K562 (cell line): ENCODE results near the gene FXN. TPM values are rescaled to one million over a fixed set of nuclear protein-coding genes. Genes with fewer than 3 reads are reported as not detected.

Source experiments
- ATAC-seq: fragments of 200-7000 bp; cut with Tn5 transposase; 3 replicates; pipeline ENCODE4 v1.9.1; 2020; ENCODE audit warnings: moderate library complexity
- BruUV-seq: library from RNA; stranded (reverse); fragments of 400-500 nt; replicated peaks from 2 replicates; lab custom pipeline; 2021; lab: Mats Ljungman, UMichigan
- CTCF ChIA-PET: fragments of 300-600 bp; formaldehyde crosslinking; extraction: SDS; loops from one replicate; lab custom pipeline; 2021; ENCODE audit warnings: low intra/inter-chr PET ratio; lab: Yijun Ruan, JAX
- POLR2A ChIA-PET: fragments of 300-600, 350-650 bp; sonication (Branson Sonifier 250); formaldehyde crosslinking; extraction: SDS; loops from one replicate; lab custom pipeline; 2021; ENCODE audit warnings: antibody characterized with exemption, inconsistent platforms; lab: Yijun Ruan, JAX
- DNase-seq, 4 experiments: peaks; one replicate each; pipeline versions ENCODE4 v3.0.0 to v3.0.0-alpha.2; 2011 to 2018; ENCODE audit warnings: low spot score in 3 of 4, mixed read lengths in 3 of 4; ENCODE audit errors: extremely low read depth in 1 of 4
- FAIRE-seq: peaks from 2 replicates; lab custom pipeline; 2011; peaks lifted over from hg19 to GRCh38; lab: Jason Lieb, UNC
- H2AFZ ChIP-seq: 2 replicates; pipeline ENCODE4 v1.6.0; 2011; ENCODE audit warnings: low read depth, low read length, control low read depth, inconsistent platforms
- H3K27ac ChIP-seq: fragments of 200-600 bp; 3 replicates; pipeline ENCODE4 v1.8.0; 2011; ENCODE audit warnings: low read depth, mild to moderate bottlenecking, control low read depth, inconsistent platforms, low read length, moderate library complexity, mixed read lengths; ENCODE audit errors: extremely low read depth
- H3K27me3 ChIP-seq, 2 experiments: fragments of 300-600 bp in 1 of 2; 2 replicates in 1 of 2; 3 replicates in 1 of 2; pipeline versions ENCODE4 v1.6.0 to v1.8.0; 2011; ENCODE audit warnings: inconsistent platforms in 2 of 2, low read length in 2 of 2, mild to moderate bottlenecking in 1 of 2, mixed read lengths in 1 of 2, moderate library complexity in 1 of 2; ENCODE audit not compliant: control insufficient read depth in 2 of 2, insufficient read depth in 2 of 2
- H3K36me3 ChIP-seq: fragments of 300-600 bp; 3 replicates; pipeline ENCODE4 v1.8.0; 2011; ENCODE audit warnings: mild to moderate bottlenecking, low read length, inconsistent platforms; ENCODE audit not compliant: control insufficient read depth, insufficient read depth
- H3K4me1 ChIP-seq, 2 experiments: fragments of 200-600 bp in 1 of 2; replicated peaks in 1 of 2; 2 replicates in 1 of 2; 3 replicates in 1 of 2; pipeline versions ENCODE4 v1.5.1 to v1.8.0; 2011; ENCODE audit warnings: inconsistent platforms in 2 of 2, low read length in 2 of 2, mild to moderate bottlenecking in 1 of 2, mixed read lengths in 1 of 2, moderate library complexity in 1 of 2; ENCODE audit not compliant: control insufficient read depth in 2 of 2, insufficient read depth in 2 of 2
- H3K4me2 ChIP-seq: 2 replicates; pipeline ENCODE4 v1.6.1; 2011; ENCODE audit warnings: low read length, control low read depth, inconsistent platforms, mixed read lengths; ENCODE audit not compliant: insufficient read depth
- H3K4me3 ChIP-seq: fragments of 200-600 bp; sonication (generic), shearing (Covaris generic); 2 replicates; pipeline ENCODE4 v1.5.1; 2016; ENCODE audit warnings: control low read depth, inconsistent platforms
- H3K79me2 ChIP-seq: fragments of 200-600 bp; 3 replicates; pipeline ENCODE4 v1.8.0; 2011; ENCODE audit warnings: low read length, inconsistent platforms; ENCODE audit not compliant: control insufficient read depth, insufficient read depth
- H3K9ac ChIP-seq, 2 experiments: 2 replicates each; pipeline versions ENCODE4 v1.6.0 to v1.6.1; 2011; ENCODE audit warnings: low read depth in 2 of 2, low read length in 2 of 2, control low read depth in 1 of 2, inconsistent platforms in 1 of 2, mild to moderate bottlenecking in 1 of 2, mixed read lengths in 1 of 2; ENCODE audit not compliant: insufficient read depth in 1 of 2
- H3K9me1 ChIP-seq: one replicate; pipeline ENCODE4 v1.6.0; 2011; ENCODE audit warnings: inconsistent platforms, mild to moderate bottlenecking, low read length, moderate library complexity; ENCODE audit not compliant: control insufficient read depth, insufficient read depth
- H3K9me3 ChIP-seq: replicated peaks from 2 replicates; pipeline ENCODE4 v1.5.1; 2011; ENCODE audit warnings: low read depth, low read length, inconsistent platforms; ENCODE audit not compliant: control insufficient read depth, insufficient read depth
- H4K20me1 ChIP-seq: replicated peaks from 2 replicates; pipeline ENCODE4 v1.6.1; 2011; ENCODE audit warnings: low read length, inconsistent platforms, mixed read lengths; ENCODE audit not compliant: control insufficient read depth, insufficient read depth
- BDP1 ChIP-seq: IDR thresholded peaks from 3 replicates; pipeline ENCODE4 v1.6.1; 2011; ENCODE audit not compliant: insufficient read length, insufficient read depth
- BRD9 ChIP-seq: fragments of 450-650 bp; IDR thresholded peaks from 2 replicates; pipeline ENCODE4 v1.6.1; 2018; ENCODE audit warnings: low read depth; ENCODE audit not compliant: partially characterized antibody
- CBX3 ChIP-seq, 2 experiments: IDR thresholded peaks; 1 replicate in 1 of 2; 2 replicates in 1 of 2; pipeline ENCODE4 v1.6.1; 2012; ENCODE audit warnings: inconsistent platforms in 2 of 2, low read length in 2 of 2, borderline replicate concordance in 1 of 2, control low read depth in 1 of 2
- CTBP1 ChIP-seq: fragments of 450-650 bp; IDR thresholded peaks from 2 replicates; pipeline ENCODE4 v1.6.1; 2016; ENCODE audit warnings: borderline replicate concordance
- FIP1L1 ChIP-seq: fragments of 200-400 bp; formaldehyde crosslinking; IDR thresholded peaks from 2 replicates; pipeline ENCODE4 v1.6.1; 2018; ENCODE audit warnings: mild to moderate bottlenecking, low read depth, low read length; ENCODE audit not compliant: poor library complexity, severe bottlenecking
- GTF2E2 ChIP-seq: fragments of 200-800 bp; sonication (Bioruptor generic); IDR thresholded peaks from 2 replicates; pipeline ENCODE4 v1.6.1; 2016; ENCODE audit warnings: missing genetic modification characterization, missing compliant biosample characterization
- HCFC1 ChIP-seq: IDR thresholded peaks from 2 replicates; pipeline ENCODE4 v1.6.1; 2012; ENCODE audit warnings: low read depth, low read length, improper control_type of control experiment
- LCOR ChIP-seq: sonication (generic); formaldehyde crosslinking; IDR thresholded peaks from 2 replicates; pipeline ENCODE4 v1.8.0; 2022; ENCODE audit warnings: mild to moderate bottlenecking, missing genetic modification reagents
- MCM3 ChIP-seq: fragments of 450-650 bp; IDR thresholded peaks from 2 replicates; pipeline ENCODE4 v1.6.1; 2016
- NCOA2 ChIP-seq, 2 experiments: fragments of 450-650 bp; IDR thresholded peaks; 2 replicates each; pipeline ENCODE4 v1.6.1; 2018; ENCODE audit warnings: mild to moderate bottlenecking in 2 of 2, moderate library complexity in 1 of 2; ENCODE audit not compliant: partially characterized antibody in 2 of 2
- RCOR1 ChIP-seq, 2 experiments: IDR thresholded peaks; 2 replicates each; pipeline ENCODE4 v1.6.1; 2012; ENCODE audit warnings: low read depth in 2 of 2, low read length in 2 of 2, borderline replicate concordance in 1 of 2, improper control_type of control experiment in 1 of 2
- SP2 ChIP-seq: IDR thresholded peaks from 2 replicates; pipeline ENCODE4 v1.6.1; 2011; ENCODE audit warnings: mild to moderate bottlenecking, low read depth, low read length, moderate library complexity; ENCODE audit not compliant: poor library complexity, severe bottlenecking; ENCODE audit errors: extremely low read depth
- ZNF3 ChIP-seq: fragments of 250-450 bp; sonication (Bioruptor Pico); IDR thresholded peaks from 2 replicates; pipeline ENCODE4 v1.5.0; 2021; ENCODE audit warnings: mild to moderate bottlenecking, moderate library complexity
- ZNF518B ChIP-seq: fragments of 250-450 bp; sonication (Bioruptor Pico); IDR thresholded peaks from 2 replicates; pipeline ENCODE4 v1.5.0; 2021; ENCODE audit warnings: mild to moderate bottlenecking, moderate library complexity
- ZNF589 ChIP-seq: fragments of 200-800 bp; sonication (Bioruptor generic); IDR thresholded peaks from 2 replicates; pipeline ENCODE4 v1.6.1; 2016; ENCODE audit warnings: low read depth, missing genetic modification characterization, missing compliant biosample characterization
- ZNF766 ChIP-seq: fragments of 200-800 bp; sonication (Bioruptor generic); conservative IDR thresholded peaks from 2 replicates; pipeline ENCODE4 v1.6.1; 2016; ENCODE audit warnings: missing genetic modification characterization, missing compliant biosample characterization
- WGBS: fragments of 100-300 bp; shearing (Covaris generic); methylation state at CpG from one replicate; pipeline ENCODE4 v1.1.6; 2016; ENCODE audit warnings: low coverage, mixed read lengths; ENCODE audit not compliant: insufficient coverage; ENCODE audit errors: missing lambda C conversion rate; 5-methylcytosine and 5-hydroxymethylcytosine counted together
- in situ Hi-C: fragments of 300-500 bp; cut with MboI; formaldehyde crosslinking; loops from 4 replicates; pipeline ENCODE4 v1.15.0; 2018; ENCODE audit warnings: inconsistent platforms, mixed read lengths
- intact Hi-C: fragments of 100-400 bp; cut with micrococcal nuclease; formaldehyde crosslinking; loops from 2 replicates; pipeline ENCODE4 v1.14.2; 2022
- polyA plus RNA-seq, 8 experiments: library from polyadenylated mRNA; depleted of rRNA in 4 of 8; stranded (reverse) in 5 of 8; unstranded in 3 of 8; fragments of >200 nt; fragmentation: Nextera tagmentation in 2 of 8; fragmentation: Illumina TruSeq in 1 of 8; extraction: Ambion mirVana in 2 of 8; extraction: Trizol in 1 of 8; gene quantifications; 2 replicates each; pipeline versions ENCODE4 v1.2.1 to v1.2.3, GENCODE V29; 2011 to 2014; ENCODE audit warnings: inconsistent platforms in 1 of 8, missing spikeins in 1 of 8
- total RNA-seq, 7 experiments: library from RNA; depleted of rRNA in 6 of 7; stranded (reverse); fragments of >200 nt in 6 of 7; fragmentation: Illumina TruSeq in 2 of 7; extraction: Trizol in 2 of 7; gene quantifications; 2 replicates each; pipeline versions ENCODE4 v1.2.1 to v1.2.3, GENCODE V29; 2011 to 2021; ENCODE audit warnings: low replicate concordance in 1 of 7
- TF ChIP-seq, protein P1 (sequence below): IDR thresholded peaks from 2 replicates; pipeline ENCODE4 v1.6.1; 2014; ENCODE audit warnings: antibody characterized with exemption
- TF ChIP-seq, protein P2 (sequence below): fragments of 450-650 bp; formaldehyde crosslinking; IDR thresholded peaks from 2 replicates; pipeline ENCODE4 v1.4.0; 2020; ENCODE audit warnings: mild to moderate bottlenecking, moderate library complexity

Gene FXN
- total and polyA plus RNA-seq, 9 of the 15 experiments (the other 6 are each of a cell fraction or from before 2014, with no cell fraction given): 7.6 to 51.5 (median 30.3) TPM

DNA sequence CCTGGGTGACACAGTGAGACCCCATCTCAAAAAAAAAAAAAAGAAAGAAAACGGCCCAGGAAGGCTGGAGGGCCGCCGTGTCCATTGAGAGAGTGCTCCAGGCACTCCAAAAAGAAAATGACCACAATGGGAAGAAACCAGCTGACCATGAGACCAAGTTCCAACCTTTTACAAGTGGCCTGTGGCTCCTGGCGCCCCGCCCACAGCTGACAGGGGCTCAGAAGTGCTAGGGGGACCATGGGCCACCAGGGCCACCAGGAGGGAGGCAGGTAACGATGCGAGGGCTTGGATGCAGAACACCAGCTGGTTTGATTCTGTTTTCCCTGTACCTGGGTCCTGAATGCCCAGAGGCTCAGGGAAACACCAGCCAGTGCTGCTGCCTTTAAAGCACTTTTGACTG, 34.6 kb downstream of the FXN start:
- no peak for DNase-seq
- Histone ChIP-seq H3K36me3 (peaks cover 64% of the 10 kb centered on the region), H2AFZ (no peak overlapping the region), H3K9me1 (no peaks in the 10 kb centered on the region), H3K9me3 (no peaks in the 10 kb centered on the region), H3K4me2 (no peak overlapping the region), H3K4me1 (no peaks in the 10 kb centered on the region; a peak in 1 of 5 replicates), H3K27ac (no peak overlapping the region), H4K20me1 (no peaks in the 10 kb centered on the region), H3K4me3 (no peak overlapping the region), H3K79me2 (no peaks in the 10 kb centered on the region), H3K27me3 (no peaks in the 10 kb centered on the region), H3K9ac (no peak overlapping the region)
- ATAC-seq: no peak
- ChIA-PET CTCF (no interaction called here), POLR2A (no interaction called here)
- in situ Hi-C loops (loop anchor here (25.0 kb wide), 1 partner anchor 467 kb away; no protein-coding TSS in a partner anchor), intact Hi-C loops (loop anchor here (10.0 kb wide), 1 partner anchor 75 kb away; no protein-coding TSS in a partner anchor)
- 98% methylated on average over 4 of the region's 7 CpGs for WGBS
- no TSS peak for BruUV-seq
- FAIRE-seq: no peak
- TF ChIP-seq HCFC1: no peak
- TF ChIP-seq ZNF766 (CRISPR knock-in tag): no peak
- no peak for TF ChIP-seq ZNF589 (CRISPR knock-in tag)
- TF ChIP-seq, protein P1, sequence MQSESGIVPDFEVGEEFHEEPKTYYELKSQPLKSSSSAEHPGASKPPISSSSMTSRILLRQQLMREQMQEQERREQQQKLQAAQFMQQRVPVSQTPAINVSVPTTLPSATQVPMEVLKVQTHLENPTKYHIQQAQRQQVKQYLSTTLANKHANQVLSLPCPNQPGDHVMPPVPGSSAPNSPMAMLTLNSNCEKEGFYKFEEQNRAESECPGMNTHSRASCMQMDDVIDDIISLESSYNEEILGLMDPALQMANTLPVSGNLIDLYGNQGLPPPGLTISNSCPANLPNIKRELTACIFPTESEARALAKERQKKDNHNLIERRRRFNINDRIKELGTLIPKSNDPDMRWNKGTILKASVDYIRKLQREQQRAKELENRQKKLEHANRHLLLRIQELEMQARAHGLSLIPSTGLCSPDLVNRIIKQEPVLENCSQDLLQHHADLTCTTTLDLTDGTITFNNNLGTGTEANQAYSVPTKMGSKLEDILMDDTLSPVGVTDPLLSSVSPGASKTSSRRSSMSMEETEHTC: no peak
- TF ChIP-seq CBX3 (IDR thresholded peaks at IDR 0.05; ENCODE audit: borderline replicate concordance in 1 of 2, low read length in 2 of 2): no peak
- no peak for TF ChIP-seq MCM3
- no peak for TF ChIP-seq LCOR (CRISPR knock-in tag)
- TF ChIP-seq SP2: no peak
- no peak for TF ChIP-seq CTBP1
- TF ChIP-seq GTF2E2: no peak
- TF ChIP-seq ZNF3 (CRISPR knock-in tag): no peak
- TF ChIP-seq, protein P2, sequence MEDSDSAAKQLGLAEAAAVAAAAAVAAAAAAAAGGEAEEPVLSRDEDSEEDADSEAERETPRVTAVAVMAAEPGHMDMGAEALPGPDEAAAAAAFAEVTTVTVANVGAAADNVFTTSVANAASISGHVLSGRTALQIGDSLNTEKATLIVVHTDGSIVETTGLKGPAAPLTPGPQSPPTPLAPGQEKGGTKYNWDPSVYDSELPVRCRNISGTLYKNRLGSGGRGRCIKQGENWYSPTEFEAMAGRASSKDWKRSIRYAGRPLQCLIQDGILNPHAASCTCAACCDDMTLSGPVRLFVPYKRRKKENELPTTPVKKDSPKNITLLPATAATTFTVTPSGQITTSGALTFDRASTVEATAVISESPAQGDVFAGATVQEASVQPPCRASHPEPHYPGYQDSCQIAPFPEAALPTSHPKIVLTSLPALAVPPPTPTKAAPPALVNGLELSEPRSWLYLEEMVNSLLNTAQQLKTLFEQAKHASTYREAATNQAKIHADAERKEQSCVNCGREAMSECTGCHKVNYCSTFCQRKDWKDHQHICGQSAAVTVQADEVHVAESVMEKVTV (CRISPR knock-in tag): no peak
- TF ChIP-seq BDP1: no peak
- no peak for TF ChIP-seq FIP1L1
- no peak for TF ChIP-seq BRD9
- no peak for TF ChIP-seq RCOR1 (IDR thresholded peaks at IDR 0.05; ENCODE audit: borderline replicate concordance in 1 of 2, low read depth in 2 of 2, low read length in 2 of 2)
- no peak for TF ChIP-seq NCOA2 (IDR thresholded peaks at IDR 0.05; ENCODE audit: partially characterized antibody in 2 of 2)
- TF ChIP-seq ZNF518B (CRISPR knock-in tag): no peak
